ENCODE data around the gene BRAF.

Gene BRAF

DNA sequence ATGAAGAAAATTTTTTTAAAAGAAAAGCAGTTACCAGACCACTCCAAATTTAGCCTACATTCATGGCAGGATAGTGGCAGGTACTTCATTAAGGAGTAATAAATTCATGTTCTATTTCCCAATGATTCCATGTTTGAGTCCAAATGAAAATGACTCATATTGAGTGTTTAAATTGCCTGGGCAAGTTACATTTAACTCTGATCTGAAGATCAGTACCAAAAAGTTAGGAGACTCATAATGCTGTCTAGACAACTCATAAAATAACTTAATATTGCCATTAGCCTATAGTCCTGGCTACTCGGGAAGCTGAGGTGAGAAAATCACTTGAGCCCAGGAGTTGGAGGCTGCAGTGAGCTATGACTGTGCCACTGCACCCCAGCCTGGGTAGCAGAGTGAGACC, 13.0 kb downstream of the BRAF start:
- TF ChIP-seq, protein P1, sequence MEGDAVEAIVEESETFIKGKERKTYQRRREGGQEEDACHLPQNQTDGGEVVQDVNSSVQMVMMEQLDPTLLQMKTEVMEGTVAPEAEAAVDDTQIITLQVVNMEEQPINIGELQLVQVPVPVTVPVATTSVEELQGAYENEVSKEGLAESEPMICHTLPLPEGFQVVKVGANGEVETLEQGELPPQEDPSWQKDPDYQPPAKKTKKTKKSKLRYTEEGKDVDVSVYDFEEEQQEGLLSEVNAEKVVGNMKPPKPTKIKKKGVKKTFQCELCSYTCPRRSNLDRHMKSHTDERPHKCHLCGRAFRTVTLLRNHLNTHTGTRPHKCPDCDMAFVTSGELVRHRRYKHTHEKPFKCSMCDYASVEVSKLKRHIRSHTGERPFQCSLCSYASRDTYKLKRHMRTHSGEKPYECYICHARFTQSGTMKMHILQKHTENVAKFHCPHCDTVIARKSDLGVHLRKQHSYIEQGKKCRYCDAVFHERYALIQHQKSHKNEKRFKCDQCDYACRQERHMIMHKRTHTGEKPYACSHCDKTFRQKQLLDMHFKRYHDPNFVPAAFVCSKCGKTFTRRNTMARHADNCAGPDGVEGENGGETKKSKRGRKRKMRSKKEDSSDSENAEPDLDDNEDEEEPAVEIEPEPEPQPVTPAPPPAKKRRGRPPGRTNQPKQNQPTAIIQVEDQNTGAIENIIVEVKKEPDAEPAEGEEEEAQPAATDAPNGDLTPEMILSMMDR (IDR thresholded peaks at IDR 0.05; ENCODE audit: low read length) = no peak
- no peak for TF ChIP-seq EZH2 (IDR thresholded peaks at IDR 0.05; ENCODE audit: borderline replicate concordance, low read length)
- Histone ChIP-seq H3K27ac (ENCODE audit: low read depth, low read length, poor library complexity, severe bottlenecking) (no peak overlapping the region), H3K4me3 (ENCODE audit: low read depth, low read length, poor library complexity, severe bottlenecking) (no peak overlapping the region), H3K27me3 (ENCODE audit: insufficient read depth, low read length) (no peaks in the 10 kb centered on the region), H3K9me3 (ENCODE audit: low read length) (no peaks in the 10 kb centered on the region), H3K79me2 (ENCODE audit: insufficient read depth, low read length) (peaks cover 48% of the 10 kb centered on the region), H3K9me2 (ENCODE audit: low read depth, low read length) (no peaks in the 10 kb centered on the region), H3K9ac (ENCODE audit: low read length) (no peak overlapping the region), H3K4me1 (ENCODE audit: insufficient read depth, low read length, severe bottlenecking) (peaks cover 8% of the 10 kb centered on the region), H3K36me3 (ENCODE audit: insufficient read depth, low read length) (no peaks in the 10 kb centered on the region), H4K20me1 (ENCODE audit: insufficient read depth, low read length) (no peaks in the 10 kb centered on the region), H3K4me2 (ENCODE audit: low read length) (no peak overlapping the region), H3F3A (ENCODE audit: insufficient read depth, low read length) (no peaks in the 10 kb centered on the region), H2AFZ (ENCODE audit: low read length) (no peak overlapping the region)

DNA sequence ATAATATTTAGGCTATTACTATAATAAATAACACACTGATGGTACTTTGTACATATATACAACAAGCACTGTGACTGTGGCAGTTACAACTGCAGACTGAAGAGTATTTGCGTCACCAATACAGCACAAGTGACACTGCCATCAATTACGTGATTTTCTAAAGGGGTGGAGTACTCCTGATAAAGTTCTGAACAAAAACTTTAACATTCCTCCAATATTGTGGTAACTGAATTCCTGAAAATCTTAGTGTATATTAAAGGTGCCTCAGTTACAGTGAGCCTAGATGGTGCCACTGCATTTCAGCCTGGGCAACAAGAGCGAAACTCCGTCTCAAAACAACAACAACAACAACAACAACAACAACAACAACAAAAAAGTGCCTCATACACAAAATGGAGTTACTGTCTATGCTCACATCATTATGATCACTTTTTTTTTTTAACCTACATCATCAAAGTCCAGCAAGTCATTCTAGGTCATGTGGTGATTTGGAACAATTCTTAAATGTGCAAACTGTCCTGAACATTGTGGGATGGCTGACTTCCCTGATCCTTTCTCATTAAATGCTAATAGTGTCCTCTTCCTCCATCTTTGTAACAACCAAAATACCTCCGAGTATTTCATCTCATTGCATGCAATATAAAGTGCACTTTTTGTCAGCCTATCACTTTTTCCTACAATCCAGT, 15.1 kb downstream of the BRAF start:
- Histone ChIP-seq H3K4me1 (ENCODE audit: insufficient read depth, low read length, severe bottlenecking) (no peaks in the 10 kb centered on the region), H3K4me3 (ENCODE audit: low read depth, low read length, poor library complexity, severe bottlenecking) (no peak overlapping the region), H3K4me2 (ENCODE audit: low read length) (no peak overlapping the region), H3K27ac (ENCODE audit: low read depth, low read length, poor library complexity, severe bottlenecking) (no peak overlapping the region), H3K9me2 (ENCODE audit: low read depth, low read length) (no peaks in the 10 kb centered on the region), H3K79me2 (ENCODE audit: insufficient read depth, low read length) (peaks cover 35% of the 10 kb centered on the region), H3F3A (ENCODE audit: insufficient read depth, low read length) (no peaks in the 10 kb centered on the region), H4K20me1 (ENCODE audit: insufficient read depth, low read length) (no peaks in the 10 kb centered on the region), H3K9ac (ENCODE audit: low read length) (no peak overlapping the region), H2AFZ (ENCODE audit: low read length) (no peak overlapping the region), H3K27me3 (ENCODE audit: insufficient read depth, low read length) (no peaks in the 10 kb centered on the region), H3K9me3 (ENCODE audit: low read length) (no peaks in the 10 kb centered on the region), H3K36me3 (ENCODE audit: insufficient read depth, low read length) (no peaks in the 10 kb centered on the region)
- no peak for TF ChIP-seq EZH2 (IDR thresholded peaks at IDR 0.05; ENCODE audit: borderline replicate concordance, low read length)
- TF ChIP-seq, protein P1 (IDR thresholded peaks at IDR 0.05; ENCODE audit: low read length) = no peak

DNA sequence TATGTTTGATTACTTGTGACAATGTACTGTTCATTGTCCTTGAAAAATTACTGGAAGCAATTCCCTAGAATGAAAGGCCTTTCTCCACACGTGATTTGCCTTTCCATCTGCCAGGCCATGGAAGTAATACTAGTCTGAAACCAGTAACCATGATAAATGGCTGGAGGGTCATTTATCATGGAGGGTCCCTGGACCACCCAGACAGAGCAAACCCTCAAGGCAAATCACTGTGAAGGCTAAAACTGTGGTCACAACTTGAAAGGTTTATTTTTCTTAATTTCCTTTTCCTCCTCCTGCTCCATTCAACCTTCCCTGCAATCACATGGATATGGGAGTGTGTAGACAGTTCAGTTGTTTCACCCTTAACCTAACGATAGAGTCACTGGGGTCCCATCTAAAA, 16.4 kb downstream of the BRAF start:
- no peak overlapping the region for H3K9ac ChIP-seq (ENCODE audit: low read length)
- peaks cover 3% of the 10 kb centered on the region; the same call in 1 of the 2 replicates for H3K9me3 ChIP-seq (ENCODE audit: low read length)
- H3K4me3 ChIP-seq (ENCODE audit: low read depth, low read length, poor library complexity, severe bottlenecking) = no peak overlapping the region
- H3K36me3 ChIP-seq (ENCODE audit: insufficient read depth, low read length) = peaks cover 3% of the 10 kb centered on the region; the same call in 1 of the 2 replicates
- no peaks in the 10 kb centered on the region for H3K9me2 ChIP-seq (ENCODE audit: low read depth, low read length)
- H2AFZ ChIP-seq (ENCODE audit: low read length) = no peak overlapping the region
- peaks cover 25% of the 10 kb centered on the region for H3K79me2 ChIP-seq (ENCODE audit: insufficient read depth, low read length)
- peaks cover 1% of the 10 kb centered on the region for H3K4me1 ChIP-seq (ENCODE audit: insufficient read depth, low read length, severe bottlenecking)
- H4K20me1 ChIP-seq (ENCODE audit: insufficient read depth, low read length) = no peaks in the 10 kb centered on the region
- no peaks in the 10 kb centered on the region for H3F3A ChIP-seq (ENCODE audit: insufficient read depth, low read length)
- H3K4me2 ChIP-seq (ENCODE audit: low read length) = no peak overlapping the region
- H3K27ac ChIP-seq (ENCODE audit: low read depth, low read length, poor library complexity, severe bottlenecking) = no peak overlapping the region
- TF ChIP-seq, protein P1 (IDR thresholded peaks at IDR 0.05; ENCODE audit: low read length) = no peak
- no peak for TF ChIP-seq EZH2 (IDR thresholded peaks at IDR 0.05; ENCODE audit: borderline replicate concordance, low read length)
- H3K27me3 ChIP-seq (ENCODE audit: insufficient read depth, low read length) = no peaks in the 10 kb centered on the region

All from OCI-LY1 (cell line).